ENCODE results near the gene CFAP119.

CFAP119 gene

GRCh38 chr16:30738984-30739951 lies 22.6 kb downstream of the CFAP119 start:
- DNase-seq: no peak

- DNase-seq: no peak
Observed at GRCh38 chr16:30737794-30738648, 23.8 kb downstream of the CFAP119 start.

GRCh38 chr16:30736995-30737793 lies 24.7 kb downstream of the CFAP119 start:
- DNase-seq: no peak

- no peak for DNase-seq
Observed at GRCh38 chr16:30731411-30731810, 30.5 kb downstream of the CFAP119 start.

- DNase-seq: no peak
Observed at GRCh38 chr16:30728899-30729672, 32.8 kb downstream of the CFAP119 start.

GRCh38 chr16:30728321-30728720 lies 33.5 kb downstream of the CFAP119 start:
- no peak for DNase-seq

- no peak for DNase-seq
Observed at GRCh38 chr16:30725418-30725792, 36.5 kb downstream of the CFAP119 start.

- no peak for DNase-seq
Observed at GRCh38 chr16:30724641-30725417, 37.0 kb downstream of the CFAP119 start.

GRCh38 chr16:30723725-30724355 lies 38.0 kb downstream of the CFAP119 start:
- DNase-seq: no peak

GRCh38 chr16:30722916-30723315 lies 38.9 kb downstream of the CFAP119 start:
- no peak for DNase-seq

- no peak for DNase-seq
Observed at GRCh38 chr16:30722443-30722842, 39.4 kb downstream of the CFAP119 start.

GRCh38 chr16:30721606-30722005 lies 40.3 kb downstream of the CFAP119 start:
- peak; percentile 24 for DNase-seq

GRCh38 chr16:30721167-30721566 lies 40.7 kb downstream of the CFAP119 start:
- DNase-seq: no peak

GRCh38 chr16:30720694-30721093 lies 41.2 kb downstream of the CFAP119 start:
- DNase-seq: no peak

- DNase-seq: no peak
Observed at GRCh38 chr16:30720086-30720485, 41.8 kb downstream of the CFAP119 start.

- no peak for DNase-seq
Observed at GRCh38 chr16:30715750-30716445, 46.0 kb downstream of the CFAP119 start.

GRCh38 chr16:30711712-30712111 lies 50.1 kb downstream of the CFAP119 start:
- no peak for DNase-seq

GRCh38 chr16:30710971-30711370 lies 50.9 kb downstream of the CFAP119 start:
- DNase-seq: no peak

All from NCI-H2171 treated with DMSO at 0.1 percent for 48 hours (cell line).